ENCODE results near the gene TMEM164.

DNA sequence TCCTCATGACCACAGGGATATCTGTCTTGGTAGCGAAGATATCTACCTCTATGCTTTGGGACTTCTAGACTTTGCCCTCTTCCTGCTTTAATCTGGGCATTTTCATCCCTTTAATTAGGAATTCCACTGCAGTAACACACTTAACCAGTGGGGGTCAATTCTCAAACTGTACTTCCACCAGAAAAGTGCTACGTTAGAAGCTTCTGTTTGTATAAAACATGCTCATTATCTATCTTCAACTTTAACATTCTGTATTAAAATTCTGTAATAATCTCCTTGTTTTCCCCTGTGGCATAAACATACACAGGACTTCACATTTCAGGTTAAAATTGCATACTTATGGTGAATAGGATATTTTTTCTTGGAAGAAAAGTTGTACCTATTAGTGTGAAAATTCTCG, 209.4 kb downstream of the TMEM164 start:
- no peak for TF ChIP-seq POLR2A (IDR thresholded peaks at IDR 0.05)
- TF ChIP-seq, protein P1, sequence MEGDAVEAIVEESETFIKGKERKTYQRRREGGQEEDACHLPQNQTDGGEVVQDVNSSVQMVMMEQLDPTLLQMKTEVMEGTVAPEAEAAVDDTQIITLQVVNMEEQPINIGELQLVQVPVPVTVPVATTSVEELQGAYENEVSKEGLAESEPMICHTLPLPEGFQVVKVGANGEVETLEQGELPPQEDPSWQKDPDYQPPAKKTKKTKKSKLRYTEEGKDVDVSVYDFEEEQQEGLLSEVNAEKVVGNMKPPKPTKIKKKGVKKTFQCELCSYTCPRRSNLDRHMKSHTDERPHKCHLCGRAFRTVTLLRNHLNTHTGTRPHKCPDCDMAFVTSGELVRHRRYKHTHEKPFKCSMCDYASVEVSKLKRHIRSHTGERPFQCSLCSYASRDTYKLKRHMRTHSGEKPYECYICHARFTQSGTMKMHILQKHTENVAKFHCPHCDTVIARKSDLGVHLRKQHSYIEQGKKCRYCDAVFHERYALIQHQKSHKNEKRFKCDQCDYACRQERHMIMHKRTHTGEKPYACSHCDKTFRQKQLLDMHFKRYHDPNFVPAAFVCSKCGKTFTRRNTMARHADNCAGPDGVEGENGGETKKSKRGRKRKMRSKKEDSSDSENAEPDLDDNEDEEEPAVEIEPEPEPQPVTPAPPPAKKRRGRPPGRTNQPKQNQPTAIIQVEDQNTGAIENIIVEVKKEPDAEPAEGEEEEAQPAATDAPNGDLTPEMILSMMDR (IDR thresholded peaks at IDR 0.05): peak in 1 of 6 experiments; percentile 13

All from adrenal gland (tissue), 5 donors.